Neural cell (in vitro differentiated cells): ENCODE measurements around the gene SLCO2B1. TPM values are rescaled to one million over a fixed set of nuclear protein-coding genes. Genes with fewer than 3 reads are reported as not detected.

Experiments
- H2AFZ ChIP-seq: fragments of 200-600, 300-800 bp; sonication (generic), shearing (Covaris generic); 2 replicates; pipeline ENCODE4 v1.6.0; 2014; ENCODE audit warnings: low read depth, mild to moderate bottlenecking, antibody characterized with exemption, low read length, moderate library complexity
- H3F3A ChIP-seq: fragments of 200-600 bp; shearing (Covaris generic); 2 replicates; pipeline ENCODE4 v1.6.1; 2016; ENCODE audit warnings: mild to moderate bottlenecking, moderate library complexity, mixed read lengths, antibody characterized with exemption, low read length; ENCODE audit not compliant: insufficient read depth, poor library complexity, severe bottlenecking
- H3K27ac ChIP-seq: fragments of 200-600, 300-800 bp; sonication (generic), shearing (Covaris generic); 2 replicates; pipeline ENCODE4 v1.5.1; 2014; ENCODE audit warnings: mild to moderate bottlenecking, low read length, moderate library complexity
- H3K27me3 ChIP-seq: fragments of 300-800, 200-600 bp; sonication (generic), shearing (Covaris generic); 2 replicates; pipeline ENCODE4 v1.6.0; 2014; ENCODE audit warnings: mild to moderate bottlenecking, low read depth, low read length, moderate library complexity; ENCODE audit not compliant: insufficient read depth
- H3K36me3 ChIP-seq: fragments of 300-800, 200-600 bp; sonication (generic), shearing (Covaris generic); 2 replicates; pipeline ENCODE4 v1.5.1; 2014; ENCODE audit warnings: mild to moderate bottlenecking, antibody characterized with exemption, low read length, moderate library complexity; ENCODE audit not compliant: insufficient read depth
- H3K4me2 ChIP-seq: fragments of 300-800, 200-600 bp; sonication (generic), shearing (Covaris generic); 2 replicates; pipeline ENCODE4 v1.6.0; 2014; ENCODE audit warnings: mild to moderate bottlenecking, low read length
- H3K4me3 ChIP-seq: fragments of 300-800, 200-600 bp; sonication (generic), shearing (Covaris generic); 2 replicates; pipeline ENCODE4 v1.5.1; 2014; ENCODE audit warnings: mild to moderate bottlenecking, low read length, moderate library complexity
- H3K79me2 ChIP-seq: fragments of 200-600 bp; shearing (Covaris generic); replicated peaks from 2 replicates; pipeline ENCODE4 v1.6.0; 2014; ENCODE audit warnings: mild to moderate bottlenecking, low read length, moderate library complexity; ENCODE audit not compliant: insufficient read depth
- H3K9ac ChIP-seq: fragments of 300-800, 200-600 bp; sonication (generic), shearing (Covaris generic); 2 replicates; pipeline ENCODE4 v1.6.1; 2016; ENCODE audit warnings: mild to moderate bottlenecking, low read length, mixed read lengths
- H3K9me2 ChIP-seq: fragments of 200-600 bp; shearing (Covaris generic); 2 replicates; pipeline ENCODE4 v1.6.1; 2016; ENCODE audit warnings: mild to moderate bottlenecking, low read length, mixed read lengths; ENCODE audit not compliant: insufficient read depth
- H3K9me3 ChIP-seq: fragments of 200-600, 300-800 bp; sonication (generic), shearing (Covaris generic); 2 replicates; pipeline ENCODE4 v1.6.1; 2016; ENCODE audit warnings: mild to moderate bottlenecking, mixed run types, low read length, moderate library complexity, mixed read lengths
- H4K20me1 ChIP-seq: fragments of 200-600 bp; shearing (Covaris generic); 2 replicates; pipeline ENCODE4 v1.6.1; 2016; ENCODE audit warnings: mild to moderate bottlenecking, mixed run types; ENCODE audit not compliant: insufficient read depth
- EP300 ChIP-seq: fragments of 450-650 bp; conservative IDR thresholded peaks from 2 replicates; pipeline ENCODE4 v1.6.1; 2014; ENCODE audit warnings: antibody characterized with exemption, mild to moderate bottlenecking, moderate library complexity; ENCODE audit not compliant: poor library complexity, severe bottlenecking
- EZH2 ChIP-seq: fragments of 200-600, 300-800 bp; shearing (Covaris generic), sonication (generic); IDR thresholded peaks from 2 replicates; pipeline ENCODE4 v1.6.1; 2014; ENCODE audit warnings: antibody characterized with exemption, low read length, borderline replicate concordance, mild to moderate bottlenecking; ENCODE audit not compliant: insufficient read depth, poor library complexity, severe bottlenecking
- MXI1 ChIP-seq: fragments of 450-650 bp; conservative IDR thresholded peaks from 2 replicates; pipeline ENCODE4 v1.6.1; 2014; ENCODE audit warnings: antibody characterized with exemption, mild to moderate bottlenecking; ENCODE audit not compliant: poor library complexity, severe bottlenecking
- POLR2AphosphoS5 ChIP-seq: IDR thresholded peaks from 2 replicates; pipeline ENCODE4 v1.6.1; 2012
- RAD21 ChIP-seq: fragments of 450-650 bp; conservative IDR thresholded peaks from 2 replicates; pipeline ENCODE4 v1.6.1; 2014; ENCODE audit warnings: antibody characterized with exemption, mild to moderate bottlenecking, moderate library complexity
- SMC3 ChIP-seq: fragments of 450-650 bp; conservative IDR thresholded peaks from 2 replicates; pipeline ENCODE4 v1.6.1; 2014; ENCODE audit warnings: antibody characterized with exemption, mild to moderate bottlenecking, moderate library complexity; ENCODE audit not compliant: poor library complexity
- TAF1 ChIP-seq: IDR thresholded peaks from 2 replicates; pipeline ENCODE4 v1.6.1; 2012; ENCODE audit warnings: low read depth
- polyA plus RNA-seq: library from polyadenylated mRNA; depleted of rRNA; stranded (reverse); fragments of >200 nt; gene quantifications from 2 replicates; pipeline ENCODE4 v1.2.3, GENCODE V29; 2014
- TF ChIP-seq, protein P1 (sequence below): fragments of 450-650 bp; IDR thresholded peaks from 2 replicates; pipeline ENCODE4 v1.5.1; 2014; ENCODE audit warnings: antibody characterized with exemption, mild to moderate bottlenecking, moderate library complexity; ENCODE audit not compliant: poor library complexity, severe bottlenecking
- TF ChIP-seq, protein P2 (sequence below): IDR thresholded peaks from 2 replicates; pipeline ENCODE4 v1.6.1; 2012; ENCODE audit warnings: borderline replicate concordance

Gene SLCO2B1
- polyA plus RNA-seq, 1 donor from 2014 or later = not detected

DNA sequence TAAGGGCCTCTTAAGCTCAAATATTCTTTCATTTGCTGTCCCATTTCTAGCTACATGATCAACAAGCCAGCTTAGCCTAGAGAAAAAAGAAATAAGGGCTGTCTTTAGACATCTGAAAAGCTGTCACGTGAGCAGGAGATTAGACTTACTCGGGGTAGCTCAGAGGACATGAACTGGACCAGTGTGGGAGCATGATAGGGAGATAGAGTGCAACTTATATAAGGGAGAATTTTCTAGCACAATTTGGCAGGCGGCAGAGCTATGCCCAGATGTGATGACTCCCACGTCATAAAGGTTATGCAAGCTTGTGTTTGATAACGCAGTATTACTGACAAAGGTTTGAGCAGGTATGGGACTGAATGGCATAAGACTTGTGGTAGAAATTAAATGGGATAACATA lies 61.5 kb downstream of the SLCO2B1 start:
- Histone ChIP-seq H3K27ac (no peak overlapping the region), H3K9ac (no peak overlapping the region), H3F3A (no peaks in the 10 kb centered on the region), H2AFZ (no peak overlapping the region), H3K9me2 (no peaks in the 10 kb centered on the region), H3K27me3 (peaks cover 9% of the 10 kb centered on the region), H3K4me2 (no peak overlapping the region), H3K9me3 (no peaks in the 10 kb centered on the region), H3K36me3 (no peaks in the 10 kb centered on the region), H4K20me1 (no peaks in the 10 kb centered on the region), H3K4me3 (no peak overlapping the region), H3K79me2 (no peaks in the 10 kb centered on the region)
- TF ChIP-seq SMC3 = no peak
- TF ChIP-seq, protein P1, sequence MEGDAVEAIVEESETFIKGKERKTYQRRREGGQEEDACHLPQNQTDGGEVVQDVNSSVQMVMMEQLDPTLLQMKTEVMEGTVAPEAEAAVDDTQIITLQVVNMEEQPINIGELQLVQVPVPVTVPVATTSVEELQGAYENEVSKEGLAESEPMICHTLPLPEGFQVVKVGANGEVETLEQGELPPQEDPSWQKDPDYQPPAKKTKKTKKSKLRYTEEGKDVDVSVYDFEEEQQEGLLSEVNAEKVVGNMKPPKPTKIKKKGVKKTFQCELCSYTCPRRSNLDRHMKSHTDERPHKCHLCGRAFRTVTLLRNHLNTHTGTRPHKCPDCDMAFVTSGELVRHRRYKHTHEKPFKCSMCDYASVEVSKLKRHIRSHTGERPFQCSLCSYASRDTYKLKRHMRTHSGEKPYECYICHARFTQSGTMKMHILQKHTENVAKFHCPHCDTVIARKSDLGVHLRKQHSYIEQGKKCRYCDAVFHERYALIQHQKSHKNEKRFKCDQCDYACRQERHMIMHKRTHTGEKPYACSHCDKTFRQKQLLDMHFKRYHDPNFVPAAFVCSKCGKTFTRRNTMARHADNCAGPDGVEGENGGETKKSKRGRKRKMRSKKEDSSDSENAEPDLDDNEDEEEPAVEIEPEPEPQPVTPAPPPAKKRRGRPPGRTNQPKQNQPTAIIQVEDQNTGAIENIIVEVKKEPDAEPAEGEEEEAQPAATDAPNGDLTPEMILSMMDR = no peak
- TF ChIP-seq EZH2 = no peak
- TF ChIP-seq MXI1 = no peak
- TF ChIP-seq EP300 = no peak
- no peak for TF ChIP-seq TAF1
- TF ChIP-seq RAD21 = no peak
- TF ChIP-seq POLR2AphosphoS5 = no peak
- TF ChIP-seq, protein P2, sequence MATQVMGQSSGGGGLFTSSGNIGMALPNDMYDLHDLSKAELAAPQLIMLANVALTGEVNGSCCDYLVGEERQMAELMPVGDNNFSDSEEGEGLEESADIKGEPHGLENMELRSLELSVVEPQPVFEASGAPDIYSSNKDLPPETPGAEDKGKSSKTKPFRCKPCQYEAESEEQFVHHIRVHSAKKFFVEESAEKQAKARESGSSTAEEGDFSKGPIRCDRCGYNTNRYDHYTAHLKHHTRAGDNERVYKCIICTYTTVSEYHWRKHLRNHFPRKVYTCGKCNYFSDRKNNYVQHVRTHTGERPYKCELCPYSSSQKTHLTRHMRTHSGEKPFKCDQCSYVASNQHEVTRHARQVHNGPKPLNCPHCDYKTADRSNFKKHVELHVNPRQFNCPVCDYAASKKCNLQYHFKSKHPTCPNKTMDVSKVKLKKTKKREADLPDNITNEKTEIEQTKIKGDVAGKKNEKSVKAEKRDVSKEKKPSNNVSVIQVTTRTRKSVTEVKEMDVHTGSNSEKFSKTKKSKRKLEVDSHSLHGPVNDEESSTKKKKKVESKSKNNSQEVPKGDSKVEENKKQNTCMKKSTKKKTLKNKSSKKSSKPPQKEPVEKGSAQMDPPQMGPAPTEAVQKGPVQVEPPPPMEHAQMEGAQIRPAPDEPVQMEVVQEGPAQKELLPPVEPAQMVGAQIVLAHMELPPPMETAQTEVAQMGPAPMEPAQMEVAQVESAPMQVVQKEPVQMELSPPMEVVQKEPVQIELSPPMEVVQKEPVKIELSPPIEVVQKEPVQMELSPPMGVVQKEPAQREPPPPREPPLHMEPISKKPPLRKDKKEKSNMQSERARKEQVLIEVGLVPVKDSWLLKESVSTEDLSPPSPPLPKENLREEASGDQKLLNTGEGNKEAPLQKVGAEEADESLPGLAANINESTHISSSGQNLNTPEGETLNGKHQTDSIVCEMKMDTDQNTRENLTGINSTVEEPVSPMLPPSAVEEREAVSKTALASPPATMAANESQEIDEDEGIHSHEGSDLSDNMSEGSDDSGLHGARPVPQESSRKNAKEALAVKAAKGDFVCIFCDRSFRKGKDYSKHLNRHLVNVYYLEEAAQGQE = no peak

DNA sequence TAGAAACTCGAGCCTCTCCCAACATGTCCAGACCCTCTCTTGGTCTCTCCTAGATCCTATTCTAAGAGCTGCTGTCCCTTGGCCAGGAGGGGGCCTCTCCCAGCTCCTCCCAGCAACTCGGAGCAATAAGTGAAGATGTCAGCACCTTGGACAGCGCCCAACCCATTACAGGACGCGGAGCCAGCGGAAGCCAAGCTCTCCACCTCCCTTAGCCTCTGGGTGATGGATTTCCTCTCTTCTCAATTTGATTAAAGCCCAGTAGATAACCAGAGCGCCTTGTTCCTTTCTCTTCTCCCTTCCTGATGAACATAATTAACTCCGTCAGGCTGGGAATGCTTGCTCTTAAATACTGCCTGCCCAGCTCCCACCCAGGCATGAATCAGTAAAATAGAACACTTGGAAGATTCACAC lies 63.5 kb downstream of the SLCO2B1 start:
- Histone ChIP-seq H3K4me2 (no peak overlapping the region), H3K27me3 (peaks cover 5% of the 10 kb centered on the region)

More for the DNA sequence above, 63.5 kb downstream of the SLCO2B1 start:
- Histone ChIP-seq H3K9me3 (no peaks in the 10 kb centered on the region), H3K36me3 (no peaks in the 10 kb centered on the region), H2AFZ (no peak overlapping the region), H3K27ac (no peak overlapping the region), H3K4me3 (no peak overlapping the region), H3K9me2 (no peaks in the 10 kb centered on the region), H3K9ac (no peak overlapping the region), H3F3A (no peaks in the 10 kb centered on the region), H4K20me1 (no peaks in the 10 kb centered on the region), H3K79me2 (no peaks in the 10 kb centered on the region)
- TF ChIP-seq EP300 (no peak), SMC3 (no peak), EZH2 (no peak), RAD21 (no peak), MXI1 (no peak)
- TF ChIP-seq, protein P2 = peak; percentile 81
